HL-60 (cell line): ENCODE results near the gene AFF2.

Experiments used
- CTCF ChIP-seq: IDR thresholded peaks from one replicate; pipeline ENCODE4 v1.5.1; 2011; ENCODE audit warnings: low read length, control low read depth, inconsistent platforms; ENCODE audit not compliant: insufficient read depth
- POLR2AphosphoS5 ChIP-seq: IDR thresholded peaks from 2 replicates; pipeline ENCODE4 v1.6.1; 2012; ENCODE audit warnings: low read depth
- REST ChIP-seq: IDR thresholded peaks from 2 replicates; pipeline ENCODE4 v1.6.1; 2012; ENCODE audit warnings: low read depth; ENCODE audit not compliant: insufficient replicate concordance

DNA sequence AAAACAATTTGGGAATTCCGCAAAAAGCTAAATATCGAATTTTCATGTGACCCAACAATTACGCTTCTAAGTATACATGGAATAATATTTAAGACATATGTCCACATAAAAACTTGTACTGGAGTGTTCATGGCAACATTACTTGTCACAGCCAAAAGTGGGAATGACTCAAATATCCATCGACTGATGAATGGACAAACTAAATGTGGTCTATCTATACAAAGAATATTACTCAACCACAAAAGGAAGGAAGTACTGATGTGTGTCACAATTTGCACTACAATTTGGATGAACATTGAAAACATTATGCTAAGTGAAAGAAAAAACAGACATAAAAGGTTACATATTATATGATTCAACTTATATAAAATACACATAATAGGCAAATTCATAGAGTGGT lies 71.9 kb downstream of the AFF2 start:
- TF ChIP-seq CTCF (no peak), REST (no peak), POLR2AphosphoS5 (no peak)
